Stimulated activated CD8-positive, alpha-beta memory T cell treated with anti-CD3 and anti-CD28 coated beads, Interleukin-4, amount 100 ng/mL, for 1 hour (primary cell): ENCODE measurements around the gene CYP27C1.
"Not testable (repeated sequence)": the region's sequence is repeated elsewhere in the genome, so short reads cannot be mapped to it uniquely, and the experiment has no call there.

Experiments used
- DNase-seq, 2 donors: peaks; one replicate each; pipeline ENCODE4 v3.0.0-alpha.2; 2020; ENCODE audit warnings: low read depth in 2 of 2, low spot score in 1 of 2

CYP27C1 gene

GRCh38 chr2:127175041-127175721, 44.9 kb downstream of the CYP27C1 start:
- DNase-seq = no peak

GRCh38 chr2:127174640-127175039, 45.5 kb downstream of the CYP27C1 start:
- no peak for DNase-seq

- no peak for DNase-seq
These were observed 46.0 kb downstream of the CYP27C1 start for GRCh38 chr2:127174136-127174535.

GRCh38 chr2:127173057-127173456, 47.0 kb downstream of the CYP27C1 start:
- no peak for DNase-seq

- DNase-seq = no peak
These were observed 47.8 kb downstream of the CYP27C1 start for GRCh38 chr2:127172306-127172705.

- DNase-seq = no peak
These were observed 49.5 kb downstream of the CYP27C1 start for GRCh38 chr2:127170452-127171197.

- DNase-seq = no peak
These were observed 50.1 kb downstream of the CYP27C1 start for GRCh38 chr2:127170021-127170420.

- no peak for DNase-seq
These were observed 50.9 kb downstream of the CYP27C1 start for GRCh38 chr2:127169066-127169660.

GRCh38 chr2:127166231-127166860, 53.8 kb downstream of the CYP27C1 start:
- no peak for DNase-seq

- no peak for DNase-seq
These were observed 54.6 kb downstream of the CYP27C1 start for GRCh38 chr2:127165539-127165935.

GRCh38 chr2:127164761-127165538, 55.1 kb downstream of the CYP27C1 start:
- no peak for DNase-seq

- no peak for DNase-seq
These were observed 56.2 kb downstream of the CYP27C1 start for GRCh38 chr2:127163921-127164320.

- DNase-seq = not testable (repeated sequence)
These were observed 57.1 kb downstream of the CYP27C1 start for GRCh38 chr2:127163090-127163406.

GRCh38 chr2:127162261-127163089, 57.6 kb downstream of the CYP27C1 start:
- no peak for DNase-seq

- no peak for DNase-seq
These were observed 58.6 kb downstream of the CYP27C1 start for GRCh38 chr2:127161176-127162136.

- DNase-seq = no peak
These were observed 59.4 kb downstream of the CYP27C1 start for GRCh38 chr2:127160676-127161075.

- no peak for DNase-seq
These were observed 60.6 kb downstream of the CYP27C1 start for GRCh38 chr2:127159543-127159942.

GRCh38 chr2:127158614-127159290, 61.3 kb downstream of the CYP27C1 start:
- no peak for DNase-seq
